ENCODE measurements around the gene NFX1. TPM values are rescaled to one million over a fixed set of nuclear protein-coding genes. Genes with fewer than 3 reads are reported as not detected.

NFX1 gene
- total and polyA plus RNA-seq, 9 of the 15 experiments (the other 6 are each of a cell fraction or from before 2014, with no cell fraction given), result 8.8 to 38.9 (median 26.8) TPM

- TF ChIP-seq ADNP (tag; IDR thresholded peaks at IDR 0.05), result no peak
- TF ChIP-seq ZNF57 (CRISPR knock-in tag; IDR thresholded peaks at IDR 0.05), result no peak
- TF ChIP-seq KLF1 (tag; IDR thresholded peaks at IDR 0.05), result peak; percentile 71
- TF ChIP-seq ZNF165 (CRISPR knock-in tag; IDR thresholded peaks at IDR 0.05; ENCODE audit: borderline replicate concordance), result no peak
- TF ChIP-seq PPARD (CRISPR knock-in tag; IDR thresholded peaks at IDR 0.05), result no peak
- TF ChIP-seq CBX3 (IDR thresholded peaks at IDR 0.05; ENCODE audit: borderline replicate concordance in 1 of 2, low read length in 2 of 2), result 0 out of 3 replicates have a peak, but pooled peaks of 1 of the 2 experiments have one; percentile 45
- no peak for TF ChIP-seq STAG1 (CRISPR knock-in tag; IDR thresholded peaks at IDR 0.05; ENCODE audit: borderline replicate concordance)
- peak in 1 of 2 experiments; percentile 11; a peak in 1 of 4 replicates for TF ChIP-seq TEAD1 (CRISPR knock-in tag; IDR thresholded peaks at IDR 0.05)
- TF ChIP-seq ZBTB26 (CRISPR knock-in tag; IDR thresholded peaks at IDR 0.05), result no peak
- no peak for TF ChIP-seq PCBP2 (IDR thresholded peaks at IDR 0.05; ENCODE audit: low read depth, low read length, poor library complexity, severe bottlenecking)
- no peak for TF ChIP-seq ZNF740 (CRISPR knock-in tag; IDR thresholded peaks at IDR 0.05)
- no peak for TF ChIP-seq ZNF740 (tag; IDR thresholded peaks at IDR 0.05)
- no peak for TF ChIP-seq KDM2B (CRISPR knock-in tag; IDR thresholded peaks at IDR 0.05)
- TF ChIP-seq HMG20B (CRISPR knock-in tag; IDR thresholded peaks at IDR 0.05), result no peak
- no peak for TF ChIP-seq ZNF41 (CRISPR knock-in tag; conservative IDR thresholded peaks at IDR 0.05)
- peak; percentile 35; the same call in 1 of the 2 replicates for TF ChIP-seq HMBOX1 (IDR thresholded peaks at IDR 0.05)
- no peak for TF ChIP-seq ZNF778 (CRISPR knock-in tag; IDR thresholded peaks at IDR 0.05)
- TF ChIP-seq NR2F6 (CRISPR knock-in tag; IDR thresholded peaks at IDR 0.05), result no peak
- no peak for TF ChIP-seq CBX2 (IDR thresholded peaks at IDR 0.05; ENCODE audit: insufficient read depth, low read length, poor library complexity, severe bottlenecking)
- TF ChIP-seq ZNF253 (CRISPR knock-in tag; conservative IDR thresholded peaks at IDR 0.05), result no peak
- TF ChIP-seq HES1 (IDR thresholded peaks at IDR 0.05; ENCODE audit: low read depth), result no peak
- TF ChIP-seq LCOR (CRISPR knock-in tag; IDR thresholded peaks at IDR 0.05), result no peak; the same call in 1 of the 2 replicates
- no peak for TF ChIP-seq RBM14 (IDR thresholded peaks at IDR 0.05; ENCODE audit: borderline replicate concordance, insufficient read depth, low read depth, low read length)
- no peak for TF ChIP-seq FOXJ3 (CRISPR knock-in tag; IDR thresholded peaks at IDR 0.05)
Observed at GRCh38 chr9:33290247-33291030, at the start of gene NFX1 (continued).

All from K562 (cell line).